SK-N-SH (cell line): Measurements from ENCODE around the gene POLA1.

Experiments used
- CTCF ChIP-seq: fragments of 200-600 bp; sonication (generic); IDR thresholded peaks from 2 replicates; pipeline ENCODE4 v1.6.1; 2017; ENCODE audit warnings: antibody characterized with exemption, mild to moderate bottlenecking, moderate library complexity
- ELF1 ChIP-seq: IDR thresholded peaks from 2 replicates; pipeline ENCODE4 v1.4.0; 2012
- FOSL2 ChIP-seq: IDR thresholded peaks from 2 replicates; pipeline ENCODE4 v1.4.0; 2012; ENCODE audit warnings: low read depth, mild to moderate bottlenecking, moderate library complexity, borderline replicate concordance
- GABPA ChIP-seq: IDR thresholded peaks from 2 replicates; pipeline ENCODE4 v1.4.0; 2012; ENCODE audit warnings: low read depth, mild to moderate bottlenecking
- JUND ChIP-seq: IDR thresholded peaks from 2 replicates; pipeline ENCODE4 v1.4.0; 2012
- MXI1 ChIP-seq: IDR thresholded peaks from 2 replicates; pipeline ENCODE4 v1.6.1; 2012; ENCODE audit warnings: mild to moderate bottlenecking, low read depth, low read length, improper control_type of control experiment
- NFIC ChIP-seq: IDR thresholded peaks from 2 replicates; pipeline ENCODE4 v1.4.0; 2012; ENCODE audit warnings: borderline replicate concordance
- POLR2AphosphoS5 ChIP-seq: IDR thresholded peaks from 2 replicates; pipeline ENCODE4 v1.6.1; 2012; ENCODE audit warnings: low read depth, low read length
- REST ChIP-seq: IDR thresholded peaks from 2 replicates; pipeline ENCODE4 v1.6.1; 2012; ENCODE audit warnings: mild to moderate bottlenecking, low read depth, low read length, moderate library complexity
- RFX5 ChIP-seq: IDR thresholded peaks from 2 replicates; pipeline ENCODE4 v1.6.1; 2012; ENCODE audit warnings: mild to moderate bottlenecking, improper control_type of control experiment, low read length
- USF2 ChIP-seq: fragments of 150-350 bp; IDR thresholded peaks from 2 replicates; pipeline ENCODE4 v1.6.1; 2017; ENCODE audit warnings: antibody characterized with exemption, low read length, low read depth, borderline replicate concordance
- YY1 ChIP-seq: IDR thresholded peaks from 2 replicates; pipeline ENCODE4 v1.4.0; 2012; ENCODE audit warnings: low read depth, mild to moderate bottlenecking

GRCh38 chrX:24774650-24775049 lies 80.9 kb downstream of the POLA1 start:
- TF ChIP-seq CTCF, result no peak
- TF ChIP-seq ELF1, result no peak
- no peak for TF ChIP-seq RFX5
- no peak for TF ChIP-seq USF2
- no peak for TF ChIP-seq GABPA
- TF ChIP-seq YY1, result no peak
- TF ChIP-seq FOSL2, result no peak
- TF ChIP-seq NFIC, result no peak
- TF ChIP-seq POLR2AphosphoS5, result no peak
- no peak for TF ChIP-seq MXI1
- no peak for TF ChIP-seq JUND
- no peak for TF ChIP-seq REST
